Activated T-helper 17 cell treated with anti-CD3 and anti-CD28 coated beads, Interleukin-2, amount 50 U/mL, for 72 hours (primary cell): ENCODE measurements around the gene GNAI3. TPM values are rescaled to one million over a fixed set of nuclear protein-coding genes. Genes with fewer than 3 reads are reported as not detected.

Experiments used
- ATAC-seq: fragments of 150-1000 bp; cut with Tn5 transposase; replicated peaks from 2 replicates; pipeline ENCODE4 v1.10.0; 2021; ENCODE audit warnings: mild to moderate bottlenecking, moderate library complexity
- H3K27ac Mint-ChIP-seq: one replicate; pipeline ENCODE4 v1.8.0; 2022; ENCODE audit warnings: mixed read lengths
- H3K27me3 Mint-ChIP-seq: one replicate; pipeline ENCODE4 v1.8.0; 2022; ENCODE audit warnings: mixed read lengths
- H3K36me3 Mint-ChIP-seq: one replicate; pipeline ENCODE4 v1.8.0; 2022; ENCODE audit warnings: low read depth, mild to moderate bottlenecking, mixed read lengths
- H3K4me1 Mint-ChIP-seq: one replicate; pipeline ENCODE4 v1.8.0; 2022; ENCODE audit warnings: mixed read lengths
- H3K4me3 Mint-ChIP-seq: one replicate; pipeline ENCODE4 v1.8.0; 2022; ENCODE audit warnings: mild to moderate bottlenecking, mixed read lengths
- H3K9me3 Mint-ChIP-seq: one replicate; pipeline ENCODE4 v1.8.0; 2022; ENCODE audit warnings: mixed read lengths
- total RNA-seq, 2 donors: library from RNA; stranded (reverse); gene quantifications; one replicate each; pipeline ENCODE4 v1.2.3, GENCODE V29; 2022

GNAI3 gene
- total RNA-seq, 2 donors from 2014 or later, result 10.0 to 11.6 TPM

- no peak for ATAC-seq
- peaks cover 60% of the 10 kb centered on the region for H3K36me3 Mint-ChIP-seq
- H3K4me1 Mint-ChIP-seq, result peaks cover 16% of the 10 kb centered on the region
- no peaks in the 10 kb centered on the region for H3K27me3 Mint-ChIP-seq
- H3K4me3 Mint-ChIP-seq, result no peak overlapping the region
- no peaks in the 10 kb centered on the region for H3K9me3 Mint-ChIP-seq
- H3K27ac Mint-ChIP-seq, result peak overlapping the region; percentile 74
Observed at GRCh38 chr1:109625601-109626560, 77.5 kb downstream of the GNAI3 start.

GRCh38 chr1:109626682-109627408, 78.4 kb downstream of the GNAI3 start:
- peaks cover 62% of the 10 kb centered on the region for H3K36me3 Mint-ChIP-seq
- H3K9me3 Mint-ChIP-seq, result no peaks in the 10 kb centered on the region
- no peak overlapping the region for H3K27ac Mint-ChIP-seq
- no peak overlapping the region for H3K4me3 Mint-ChIP-seq
- no peaks in the 10 kb centered on the region for H3K27me3 Mint-ChIP-seq
- no peak for ATAC-seq
- peaks cover 12% of the 10 kb centered on the region for H3K4me1 Mint-ChIP-seq

GRCh38 chr1:109627692-109628399, 79.4 kb downstream of the GNAI3 start:
- H3K4me1 Mint-ChIP-seq, result peaks cover 7% of the 10 kb centered on the region
- H3K27me3 Mint-ChIP-seq, result no peaks in the 10 kb centered on the region
- H3K9me3 Mint-ChIP-seq, result no peaks in the 10 kb centered on the region
- H3K4me3 Mint-ChIP-seq, result no peak overlapping the region
- H3K27ac Mint-ChIP-seq, result no peak overlapping the region
- no peak for ATAC-seq
- H3K36me3 Mint-ChIP-seq, result peaks cover 62% of the 10 kb centered on the region

- H3K4me3 Mint-ChIP-seq, result no peak overlapping the region
- peak; percentile 45 for ATAC-seq
- H3K36me3 Mint-ChIP-seq, result peaks cover 62% of the 10 kb centered on the region
- H3K27me3 Mint-ChIP-seq, result no peaks in the 10 kb centered on the region
- no peak overlapping the region for H3K27ac Mint-ChIP-seq
- H3K9me3 Mint-ChIP-seq, result no peaks in the 10 kb centered on the region
- peaks cover 4% of the 10 kb centered on the region for H3K4me1 Mint-ChIP-seq
Observed at GRCh38 chr1:109628540-109629321, 80.3 kb downstream of the GNAI3 start.

GRCh38 chr1:109629372-109630030, 81.1 kb downstream of the GNAI3 start:
- peaks cover 7% of the 10 kb centered on the region for H3K4me1 Mint-ChIP-seq
- H3K4me3 Mint-ChIP-seq, result no peak overlapping the region
- H3K36me3 Mint-ChIP-seq, result peaks cover 62% of the 10 kb centered on the region
- H3K27ac Mint-ChIP-seq, result no peak overlapping the region
- no peaks in the 10 kb centered on the region for H3K27me3 Mint-ChIP-seq
- H3K9me3 Mint-ChIP-seq, result no peaks in the 10 kb centered on the region
- ATAC-seq, result no peak

- peaks cover 61% of the 10 kb centered on the region for H3K36me3 Mint-ChIP-seq
- no peak overlapping the region for H3K27ac Mint-ChIP-seq
- no peaks in the 10 kb centered on the region for H3K27me3 Mint-ChIP-seq
- H3K4me3 Mint-ChIP-seq, result no peak overlapping the region
- no peak for ATAC-seq
- peaks cover 15% of the 10 kb centered on the region for H3K4me1 Mint-ChIP-seq
- H3K9me3 Mint-ChIP-seq, result no peaks in the 10 kb centered on the region
Observed at GRCh38 chr1:109630081-109630897, 81.9 kb downstream of the GNAI3 start.

- H3K27me3 Mint-ChIP-seq, result no peaks in the 10 kb centered on the region
- peaks cover 54% of the 10 kb centered on the region for H3K36me3 Mint-ChIP-seq
- H3K4me3 Mint-ChIP-seq, result no peak overlapping the region
- no peak overlapping the region for H3K27ac Mint-ChIP-seq
- no peak for ATAC-seq
- peaks cover 17% of the 10 kb centered on the region for H3K4me1 Mint-ChIP-seq
- no peaks in the 10 kb centered on the region for H3K9me3 Mint-ChIP-seq
Observed at GRCh38 chr1:109630898-109631512, 82.6 kb downstream of the GNAI3 start.

GRCh38 chr1:109631513-109632505, 83.4 kb downstream of the GNAI3 start:
- no peaks in the 10 kb centered on the region for H3K27me3 Mint-ChIP-seq
- peaks cover 17% of the 10 kb centered on the region for H3K4me1 Mint-ChIP-seq
- H3K36me3 Mint-ChIP-seq, result peaks cover 46% of the 10 kb centered on the region
- ATAC-seq, result no peak
- peak overlapping the region; percentile 50 for H3K27ac Mint-ChIP-seq
- no peak overlapping the region for H3K4me3 Mint-ChIP-seq
- no peaks in the 10 kb centered on the region for H3K9me3 Mint-ChIP-seq

- peaks cover 17% of the 10 kb centered on the region for H3K4me1 Mint-ChIP-seq
- H3K4me3 Mint-ChIP-seq, result no peak overlapping the region
- H3K9me3 Mint-ChIP-seq, result no peaks in the 10 kb centered on the region
- no peaks in the 10 kb centered on the region for H3K27me3 Mint-ChIP-seq
- H3K36me3 Mint-ChIP-seq, result peaks cover 39% of the 10 kb centered on the region
- H3K27ac Mint-ChIP-seq, result peak overlapping the region; percentile 69
- ATAC-seq, result no peak
Observed at GRCh38 chr1:109632671-109633346, 84.4 kb downstream of the GNAI3 start.

- peak overlapping the region; percentile 36 for H3K27ac Mint-ChIP-seq
- peak; percentile 81 for ATAC-seq
Observed at GRCh38 chr1:109634292-109634691, 85.9 kb downstream of the GNAI3 start.

More at GRCh38 chr1:109634292-109634691, 85.9 kb downstream of the GNAI3 start:
- Mint-ChIP-seq H3K27me3 (no peaks in the 10 kb centered on the region), H3K4me3 (peak overlapping the region; percentile 30), H3K4me1 (peaks cover 17% of the 10 kb centered on the region), H3K9me3 (no peaks in the 10 kb centered on the region), H3K36me3 (peaks cover 24% of the 10 kb centered on the region)
